ENCODE measurements around the gene TP73.

Gene TP73

DNA sequence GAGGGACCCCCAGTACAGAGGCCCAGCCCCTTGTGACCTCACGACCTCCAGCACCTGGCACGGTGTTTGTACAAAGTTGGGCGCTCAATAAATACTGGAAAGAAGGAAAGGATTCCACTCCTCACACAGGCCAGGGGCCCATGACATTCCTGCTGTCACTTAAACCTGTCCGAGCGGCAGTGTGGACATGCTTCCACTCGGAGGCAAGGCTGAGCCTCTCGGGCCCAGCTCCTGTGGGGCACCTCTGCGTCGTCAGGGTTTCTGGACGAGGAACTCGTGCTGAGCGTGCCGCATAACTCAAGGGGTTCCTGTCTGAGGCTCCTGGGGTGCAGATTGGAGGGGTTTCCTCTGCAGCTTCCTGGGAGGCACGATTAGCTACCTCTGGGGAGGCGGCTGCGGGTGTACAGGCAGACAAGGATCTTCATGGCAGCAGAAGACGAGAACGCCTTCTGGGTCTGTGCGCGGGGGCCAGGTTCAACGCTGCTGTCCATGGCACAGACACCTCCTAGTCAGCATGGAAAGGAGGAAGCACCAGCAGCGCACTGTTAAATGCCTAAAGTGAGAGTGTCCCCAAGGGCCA, 116.6 kb downstream of the TP73 start:
- ChIA-PET POLR2A (no interaction called here), CTCF (interaction anchor here (1.6 to 2.1 kb wide), 4 partner anchors 8 to 44 kb away, joined by 3 to 6 read pairs (median 4); no protein-coding TSS in a partner anchor)
- TF ChIP-seq CTCF (IDR thresholded peaks at IDR 0.05; ENCODE audit: control extremely low read depth, extremely low read depth, low read depth, missing control alignments) = no peak
- DNase-seq (ENCODE audit: extremely low spot score) = no peak

DNA sequence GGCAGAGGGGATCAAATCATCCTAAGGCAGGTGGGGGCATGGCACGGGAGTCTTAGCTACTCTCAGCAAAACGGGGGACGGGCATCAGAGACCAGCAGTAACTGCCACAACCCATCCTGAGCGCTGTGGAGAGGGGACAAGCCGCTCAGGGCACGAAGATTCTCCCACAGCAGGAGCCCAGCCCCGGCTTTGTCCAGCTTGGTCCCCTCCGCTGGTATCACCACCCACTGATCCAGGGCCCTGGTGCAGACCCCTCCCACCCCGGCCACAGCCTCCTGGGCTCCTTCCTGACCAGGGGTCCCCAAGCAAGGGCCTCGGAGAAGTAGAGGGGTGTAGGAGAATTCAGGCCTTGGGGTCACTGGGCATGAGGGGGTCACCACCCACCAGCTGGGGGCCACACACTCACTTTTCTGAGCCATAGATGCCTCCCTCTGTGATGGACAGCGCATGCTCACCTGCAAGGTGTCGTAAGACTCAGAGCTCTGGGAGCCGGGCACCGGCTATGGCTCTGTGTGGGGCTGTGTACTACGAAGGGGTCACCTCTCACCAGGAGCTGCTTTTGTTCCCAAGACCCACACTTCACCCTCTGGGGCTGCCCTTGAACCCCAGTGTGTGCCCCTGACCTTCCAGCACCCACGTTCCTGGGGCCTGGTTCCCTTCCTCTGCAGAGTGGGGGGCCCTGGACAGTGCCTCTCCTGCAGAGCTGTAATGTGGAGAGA, 117.9 kb downstream of the TP73 start:
- no peak for TF ChIP-seq CTCF (IDR thresholded peaks at IDR 0.05; ENCODE audit: control extremely low read depth, extremely low read depth, low read depth, missing control alignments)
- ChIA-PET CTCF (interaction anchor here (0.9 to 2.1 kb wide), 4 partner anchors 9 to 105 kb away, joined by 3 to 5 read pairs (median 4); no protein-coding TSS in a partner anchor), POLR2A (no interaction called here)
- no peak for DNase-seq (ENCODE audit: extremely low spot score)

DNA sequence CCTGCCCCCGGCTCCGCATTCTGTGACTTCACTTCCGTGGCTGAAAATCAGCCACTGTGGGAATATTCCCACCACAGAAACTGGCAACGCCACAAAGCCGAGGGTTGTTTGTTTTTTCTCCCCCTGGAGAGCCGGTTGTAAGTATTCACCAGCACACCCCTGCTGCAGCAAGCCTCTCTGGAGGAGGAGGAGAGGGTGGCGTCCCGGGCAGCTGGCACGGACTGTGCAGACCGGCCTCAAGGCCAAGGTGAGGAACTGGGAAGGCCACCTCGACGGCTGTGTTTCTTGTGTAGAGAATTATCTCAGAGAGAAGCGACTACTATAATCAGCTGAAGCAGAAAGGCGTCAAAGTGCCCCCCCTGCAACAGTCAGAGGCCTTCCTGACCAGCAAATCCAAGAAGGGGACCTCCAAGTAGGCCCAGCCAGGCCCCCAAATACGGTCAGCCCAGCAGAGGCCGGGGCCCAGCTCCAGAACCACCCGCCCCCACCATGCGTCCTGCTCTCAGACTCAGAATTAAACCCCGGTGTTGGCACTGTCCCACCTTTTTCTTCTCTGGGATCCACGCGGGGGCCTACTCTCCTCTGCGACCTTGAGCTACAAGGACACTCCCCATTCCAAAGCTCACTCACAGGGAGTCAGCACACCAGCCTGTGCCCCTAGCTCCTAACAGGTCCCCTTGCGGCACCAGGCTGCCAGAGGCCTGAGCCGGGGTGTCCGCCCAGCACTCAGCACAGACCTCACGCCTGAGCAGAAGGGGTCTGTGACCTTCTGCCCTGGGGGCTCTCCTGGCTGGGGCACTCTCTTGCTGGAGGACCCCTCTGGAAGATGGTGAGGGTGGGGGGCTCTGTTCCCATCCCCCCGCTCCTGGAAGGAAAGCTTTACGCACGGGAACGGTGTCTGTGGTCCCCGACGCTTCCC, 119.1 kb downstream of the TP73 start:
- no peak for DNase-seq (ENCODE audit: extremely low spot score)
- ChIA-PET POLR2A (no interaction called here), CTCF (interaction anchor here (1.0 to 1.2 kb wide), 2 partner anchors 22 to 47 kb away, joined by 3 read pairs; no protein-coding TSS in a partner anchor)
- no peak for TF ChIP-seq CTCF (IDR thresholded peaks at IDR 0.05; ENCODE audit: control extremely low read depth, extremely low read depth, low read depth, missing control alignments)

- TF ChIP-seq CTCF (IDR thresholded peaks at IDR 0.05; ENCODE audit: control extremely low read depth, extremely low read depth, low read depth, missing control alignments) = no peak
- DNase-seq (ENCODE audit: extremely low spot score) = peak; percentile 100
- POLR2A ChIA-PET = no interaction called here
- CTCF ChIA-PET = interaction anchor here (1.0 to 1.2 kb wide), 2 partner anchors 21 to 48 kb away, joined by 3 read pairs; no protein-coding TSS in a partner anchor
Observed at GRCh38 chr1:3772027-3772714, 119.9 kb downstream of the TP73 start.

GRCh38 chr1:3772715-3773571, 120.6 kb downstream of the TP73 start, which contains the start of gene SMIM1:
SMIM1 (plus strand) TSS chr1:3772749; CDS start chr1:3775374, 2,625 bp downstream.
- ChIA-PET CTCF (interaction anchor here (1.3 kb wide), 1 partner anchor 127 kb away, joined by 3 read pairs; the partner anchor contains the start of gene C1orf174), POLR2A (no interaction called here)
- DNase-seq (ENCODE audit: extremely low spot score) = peak; percentile 53
- TF ChIP-seq CTCF (IDR thresholded peaks at IDR 0.05; ENCODE audit: control extremely low read depth, extremely low read depth, low read depth, missing control alignments) = no peak
